Mesodermal cell (in vitro differentiated cells): ENCODE data around the gene PTP4A2.

ENCODE experiments used
- H3K27ac ChIP-seq: 2 replicates; pipeline ENCODE4 v1.7.0; 2013; ENCODE audit warnings: mild to moderate bottlenecking, low read depth, low read length, moderate library complexity; ENCODE audit not compliant: severe bottlenecking
- H3K36me3 ChIP-seq: 2 replicates; pipeline ENCODE4 v1.7.1; 2013; ENCODE audit warnings: mild to moderate bottlenecking, low read length, moderate library complexity; ENCODE audit not compliant: control insufficient read depth, insufficient read depth
- H3K4me1 ChIP-seq: one replicate; pipeline ENCODE4 v1.7.1; 2013; ENCODE audit warnings: mild to moderate bottlenecking, low read length; ENCODE audit not compliant: insufficient read depth, control insufficient read depth, poor library complexity, severe bottlenecking
- H3K4me3 ChIP-seq: 2 replicates; pipeline ENCODE4 v1.7.0; 2013; ENCODE audit warnings: low read length, control low read depth, mild to moderate bottlenecking; ENCODE audit not compliant: insufficient read depth, poor library complexity, severe bottlenecking; ENCODE audit errors: extremely low read depth
- H3K9me3 ChIP-seq: 2 replicates; pipeline ENCODE4 v1.7.1; 2013; ENCODE audit warnings: mild to moderate bottlenecking, low read length, moderate library complexity; ENCODE audit not compliant: control insufficient read depth
- WGBS, 2 experiments: methylation state at CpG; one replicate each; pipeline ENCODE4 v1.1.5; 2013; ENCODE audit warnings: missing lambda C conversion rate in 2 of 2; ENCODE audit not compliant: insufficient coverage in 2 of 2; 5-methylcytosine and 5-hydroxymethylcytosine counted together

Gene PTP4A2

GRCh38 chr1:31868862-31869261, 69.3 kb downstream of the PTP4A2 start:
- Histone ChIP-seq H3K4me3 (no peak overlapping the region), H3K9me3 (no peaks in the 10 kb centered on the region), H3K4me1 (no peaks in the 10 kb centered on the region), H3K27ac (no peak overlapping the region), H3K36me3 (no peaks in the 10 kb centered on the region)
- 94 to 100% methylated on average over 2 of the region's 3 CpGs for WGBS, 2 experiments

GRCh38 chr1:31867546-31867945, 70.6 kb downstream of the PTP4A2 start:
- no peaks in the 10 kb centered on the region for H3K4me1 ChIP-seq
- H3K36me3 ChIP-seq, result no peaks in the 10 kb centered on the region
- WGBS, 2 experiments, result 95 to 96% methylated on average over 7 of the region's 7 CpGs
- no peak overlapping the region for H3K4me3 ChIP-seq
- H3K27ac ChIP-seq, result no peak overlapping the region
- H3K9me3 ChIP-seq, result no peaks in the 10 kb centered on the region

GRCh38 chr1:31866450-31867032, 71.6 kb downstream of the PTP4A2 start:
- 83 to 84% methylated on average over 4 of the region's 5 CpGs for WGBS, 2 experiments
- Histone ChIP-seq H3K4me1 (no peaks in the 10 kb centered on the region), H3K36me3 (no peaks in the 10 kb centered on the region), H3K27ac (no peak overlapping the region), H3K9me3 (no peaks in the 10 kb centered on the region), H3K4me3 (no peak overlapping the region)

- Histone ChIP-seq H3K36me3 (no peaks in the 10 kb centered on the region), H3K27ac (no peak overlapping the region), H3K9me3 (no peaks in the 10 kb centered on the region), H3K4me3 (no peak overlapping the region), H3K4me1 (no peaks in the 10 kb centered on the region)
- 89 to 98% methylated on average over 4 to 5 of the region's 11 CpGs for WGBS, 2 experiments
Observed at GRCh38 chr1:31865728-31866449, 72.3 kb downstream of the PTP4A2 start.

- no peaks in the 10 kb centered on the region for H3K36me3 ChIP-seq
- H3K27ac ChIP-seq, result no peak overlapping the region
- H3K4me1 ChIP-seq, result no peaks in the 10 kb centered on the region
- no peak overlapping the region for H3K4me3 ChIP-seq
- H3K9me3 ChIP-seq, result no peaks in the 10 kb centered on the region
- 100% methylated on average over 1 of the region's 4 CpGs; no CpG with 5 or more reads in 1 of the 2 experiments for WGBS, 2 experiments
Observed at GRCh38 chr1:31862071-31862470, 76.1 kb downstream of the PTP4A2 start.

- Histone ChIP-seq H3K4me3 (no peak overlapping the region), H3K4me1 (no peaks in the 10 kb centered on the region), H3K27ac (no peak overlapping the region), H3K36me3 (no peaks in the 10 kb centered on the region), H3K9me3 (no peaks in the 10 kb centered on the region)
- WGBS, 2 experiments, result 82 to 87% methylated on average over 3 to 4 of the region's 5 CpGs
Observed at GRCh38 chr1:31861346-31861745, 76.8 kb downstream of the PTP4A2 start.

- Histone ChIP-seq H3K4me1 (peaks cover 3% of the 10 kb centered on the region), H3K36me3 (no peaks in the 10 kb centered on the region), H3K4me3 (no peak overlapping the region), H3K9me3 (no peaks in the 10 kb centered on the region), H3K27ac (no peak overlapping the region)
- WGBS, 2 experiments, result 90 to 98% methylated on average over 5 to 6 of the region's 7 CpGs
Observed at GRCh38 chr1:31860581-31860980, 77.6 kb downstream of the PTP4A2 start.

- Histone ChIP-seq H3K4me1 (peaks cover 8% of the 10 kb centered on the region), H3K36me3 (no peaks in the 10 kb centered on the region), H3K27ac (no peak overlapping the region), H3K9me3 (no peaks in the 10 kb centered on the region), H3K4me3 (no peak overlapping the region)
- 90 to 100% methylated on average over 2 of the region's 2 CpGs for WGBS, 2 experiments
Observed at GRCh38 chr1:31859719-31860118, 78.4 kb downstream of the PTP4A2 start.

GRCh38 chr1:31859044-31859443, 79.1 kb downstream of the PTP4A2 start:
- Histone ChIP-seq H3K36me3 (no peaks in the 10 kb centered on the region), H3K4me3 (no peak overlapping the region), H3K4me1 (peaks cover 8% of the 10 kb centered on the region), H3K27ac (no peak overlapping the region), H3K9me3 (no peaks in the 10 kb centered on the region)
- 71 to 83% methylated on average over 3 of the region's 3 CpGs for WGBS, 2 experiments

GRCh38 chr1:31857863-31858262, 80.3 kb downstream of the PTP4A2 start:
- H3K36me3 ChIP-seq, result no peaks in the 10 kb centered on the region
- peaks cover 8% of the 10 kb centered on the region for H3K4me1 ChIP-seq
- H3K9me3 ChIP-seq, result no peaks in the 10 kb centered on the region
- WGBS, 2 experiments, result 94 to 96% methylated on average over 2 to 3 of the region's 6 CpGs
- no peak overlapping the region for H3K27ac ChIP-seq
- H3K4me3 ChIP-seq, result no peak overlapping the region
